GM19025 (cell line): ENCODE results near the gene MRPL28.
A peak's percentile ranks its signal among the peaks of the same experiment; 100 is the strongest.
"Not testable (repeated sequence)": the region's sequence is repeated elsewhere in the genome, so short reads cannot be mapped to it uniquely, and the experiment has no call there.

ENCODE experiments used
- ATAC-seq: cut with Tn5 transposase; IDR thresholded peaks from one replicate; pipeline ENCODE4 v1.9.1; 2021; ENCODE audit warnings: mild to moderate bottlenecking, low read depth, moderate library complexity; ENCODE audit not compliant: unreplicated experiment

The MRPL28 gene

DNA sequence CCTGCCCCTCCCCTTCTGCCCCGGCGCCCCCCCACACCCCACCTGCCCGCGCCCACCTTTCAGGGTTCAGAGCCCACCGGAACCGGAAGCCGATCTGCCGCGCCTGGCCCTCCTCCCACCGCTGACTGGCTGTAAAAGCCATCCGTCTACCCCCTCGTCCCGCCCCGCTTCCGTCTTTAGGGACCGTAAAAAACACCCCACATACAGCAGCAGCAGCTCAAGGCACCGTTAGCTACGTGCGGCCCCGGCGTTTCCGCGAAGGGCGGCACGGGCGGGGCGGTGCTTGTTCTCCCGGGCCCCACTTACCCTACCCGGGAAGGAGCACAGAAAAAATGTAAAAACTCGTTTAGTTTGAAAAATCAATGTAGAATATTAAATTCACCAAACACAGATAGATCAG lies at the start of gene MRPL28:
Gene MRPL28 (minus strand): TSS at position 96 of the 400 bp plus-strand sequence. CDS start 320 bp downstream, outside the sequence.
- ATAC-seq = peak; percentile 92

DNA sequence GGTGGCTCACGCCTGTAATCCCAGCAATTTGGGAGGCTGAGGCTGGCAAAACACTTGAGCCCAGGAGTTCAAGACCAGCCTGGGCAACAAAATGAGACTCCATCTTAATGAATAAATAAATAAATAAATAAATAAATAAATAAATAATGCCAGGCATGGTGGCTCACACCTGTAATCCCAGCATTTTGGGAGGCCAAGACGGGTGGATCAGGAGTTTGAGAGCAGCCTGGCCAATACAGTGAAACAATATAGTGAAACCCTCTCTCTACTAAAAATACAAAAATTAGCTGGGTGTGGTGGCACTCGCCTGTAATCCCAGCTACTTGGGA lies 44.8 kb upstream of the MRPL28 start:
- not testable (repeated sequence) for ATAC-seq

DNA sequence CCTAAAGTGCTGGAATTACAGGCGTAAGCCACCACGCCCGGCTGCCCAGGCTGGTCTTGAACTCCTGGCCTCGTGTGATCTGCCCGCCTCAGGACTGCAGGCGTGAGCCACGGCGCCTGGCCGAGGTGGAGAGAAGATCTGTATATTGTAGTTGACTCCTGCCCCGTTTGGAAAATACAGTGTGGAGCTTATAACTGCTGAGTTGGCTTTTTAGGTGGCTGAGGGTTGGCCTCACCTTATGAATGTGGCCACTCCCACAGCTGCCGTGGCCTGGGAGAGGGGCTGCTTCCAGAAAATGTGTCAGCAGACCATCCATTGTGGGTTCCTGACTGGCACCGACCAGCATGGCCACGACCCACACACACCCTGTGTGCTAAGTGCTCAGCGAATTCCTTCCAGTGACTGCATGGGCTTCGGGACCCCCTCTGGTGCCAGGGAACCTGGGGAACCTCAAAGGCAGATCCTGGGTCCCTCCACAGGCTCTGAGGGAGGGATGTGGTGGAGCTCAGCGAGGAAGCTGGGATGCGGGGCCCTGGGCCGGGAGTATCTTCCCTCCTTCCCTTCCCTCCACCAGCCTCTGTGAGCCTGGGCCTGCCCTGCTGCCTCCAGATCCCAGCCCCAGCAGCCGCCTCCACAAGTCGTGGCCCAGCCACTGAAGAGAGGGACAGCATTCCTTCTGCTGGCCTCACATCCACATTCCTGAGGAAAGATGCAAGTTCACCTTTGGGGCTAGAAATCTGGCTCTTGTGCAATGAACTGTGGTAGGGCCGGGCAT lies 44.2 kb upstream of the MRPL28 start:
- no peak for ATAC-seq

DNA sequence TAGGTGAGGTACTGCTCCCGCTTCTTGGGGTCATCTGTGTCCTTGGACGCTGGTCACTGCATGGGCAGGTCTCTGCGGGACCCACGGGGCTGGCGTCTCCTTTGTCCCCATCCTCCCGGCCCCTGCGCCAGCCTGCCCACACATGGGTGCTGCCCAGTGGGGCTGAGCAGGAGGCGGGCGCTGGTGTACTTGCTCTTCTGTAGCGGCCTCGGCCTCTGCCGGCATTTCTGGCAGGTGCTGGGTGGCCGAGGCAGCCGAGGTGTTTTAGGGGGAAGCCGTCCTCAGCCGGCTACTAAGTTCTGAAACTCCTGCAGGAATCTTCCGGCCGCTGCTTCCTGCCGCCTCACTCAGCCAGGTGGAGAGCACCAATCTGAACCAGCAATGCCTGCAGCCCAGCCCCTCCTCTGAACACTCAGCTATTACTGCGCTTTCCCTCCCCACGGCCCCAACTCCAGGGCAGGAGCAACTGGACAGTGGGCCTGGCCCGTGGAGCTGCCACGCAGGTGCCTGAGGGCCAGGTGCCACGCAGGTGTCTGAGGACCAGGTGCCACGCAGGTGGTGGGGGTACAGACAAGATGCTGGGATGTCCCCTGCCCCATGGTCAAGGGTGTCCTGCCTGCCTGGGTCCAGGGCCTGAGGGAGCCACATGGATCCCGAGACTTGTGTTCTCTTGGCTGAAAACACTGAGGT lies 41.4 kb upstream of the MRPL28 start:
- no peak for ATAC-seq

DNA sequence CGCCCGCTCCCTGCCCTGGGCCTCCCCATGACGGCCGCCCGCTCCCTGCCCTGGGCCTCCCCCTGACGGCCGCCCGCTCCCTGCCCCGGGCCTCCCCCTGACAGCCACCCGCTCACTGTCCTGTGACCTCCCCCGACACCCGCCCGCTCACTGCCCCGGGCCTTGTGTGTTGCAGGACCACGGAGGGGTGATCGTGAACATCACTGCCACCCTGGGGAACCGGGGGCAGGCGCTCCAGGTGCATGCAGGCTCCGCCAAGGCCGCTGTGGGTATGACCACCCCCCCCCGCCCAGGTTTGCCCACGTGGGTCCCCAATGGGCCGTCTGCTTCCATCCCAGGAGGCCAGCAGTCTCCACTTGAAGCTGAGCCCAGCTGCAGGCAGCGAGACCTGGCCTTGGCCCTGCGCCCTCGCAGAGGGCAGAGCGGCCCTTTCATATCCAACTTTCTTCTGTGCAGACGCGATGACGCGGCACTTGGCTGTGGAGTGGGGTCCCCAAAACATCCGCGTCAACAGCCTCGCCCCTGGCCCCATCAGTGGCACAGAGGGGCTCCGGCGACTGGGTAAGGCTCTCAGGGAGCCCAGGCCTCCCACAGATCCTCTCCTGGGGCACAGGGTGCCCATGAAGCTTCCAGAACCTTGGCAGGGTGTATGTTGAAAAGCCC lies 40.3 kb upstream of the MRPL28 start:
- no peak for ATAC-seq

DNA sequence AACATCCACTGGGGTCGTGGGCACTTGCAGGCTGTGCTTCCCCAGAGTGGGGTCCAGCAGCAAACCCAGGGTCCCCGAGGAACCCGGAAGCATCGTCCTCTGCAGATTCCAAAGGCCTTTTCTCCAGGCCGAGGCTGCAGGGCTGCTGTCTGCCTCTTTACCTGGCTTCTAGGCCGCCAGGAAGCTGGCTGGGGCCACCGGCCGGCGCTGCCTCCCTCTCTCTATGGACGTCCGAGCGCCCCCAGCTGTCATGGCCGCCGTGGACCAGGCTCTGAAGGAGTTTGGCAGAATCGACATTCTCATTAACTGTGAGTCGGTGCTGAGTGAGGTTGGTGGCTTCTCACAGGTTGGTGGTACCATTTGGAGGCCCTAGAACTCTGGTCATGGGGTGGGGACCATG lies 36.9 kb upstream of the MRPL28 start:
- ATAC-seq = no peak

DNA sequence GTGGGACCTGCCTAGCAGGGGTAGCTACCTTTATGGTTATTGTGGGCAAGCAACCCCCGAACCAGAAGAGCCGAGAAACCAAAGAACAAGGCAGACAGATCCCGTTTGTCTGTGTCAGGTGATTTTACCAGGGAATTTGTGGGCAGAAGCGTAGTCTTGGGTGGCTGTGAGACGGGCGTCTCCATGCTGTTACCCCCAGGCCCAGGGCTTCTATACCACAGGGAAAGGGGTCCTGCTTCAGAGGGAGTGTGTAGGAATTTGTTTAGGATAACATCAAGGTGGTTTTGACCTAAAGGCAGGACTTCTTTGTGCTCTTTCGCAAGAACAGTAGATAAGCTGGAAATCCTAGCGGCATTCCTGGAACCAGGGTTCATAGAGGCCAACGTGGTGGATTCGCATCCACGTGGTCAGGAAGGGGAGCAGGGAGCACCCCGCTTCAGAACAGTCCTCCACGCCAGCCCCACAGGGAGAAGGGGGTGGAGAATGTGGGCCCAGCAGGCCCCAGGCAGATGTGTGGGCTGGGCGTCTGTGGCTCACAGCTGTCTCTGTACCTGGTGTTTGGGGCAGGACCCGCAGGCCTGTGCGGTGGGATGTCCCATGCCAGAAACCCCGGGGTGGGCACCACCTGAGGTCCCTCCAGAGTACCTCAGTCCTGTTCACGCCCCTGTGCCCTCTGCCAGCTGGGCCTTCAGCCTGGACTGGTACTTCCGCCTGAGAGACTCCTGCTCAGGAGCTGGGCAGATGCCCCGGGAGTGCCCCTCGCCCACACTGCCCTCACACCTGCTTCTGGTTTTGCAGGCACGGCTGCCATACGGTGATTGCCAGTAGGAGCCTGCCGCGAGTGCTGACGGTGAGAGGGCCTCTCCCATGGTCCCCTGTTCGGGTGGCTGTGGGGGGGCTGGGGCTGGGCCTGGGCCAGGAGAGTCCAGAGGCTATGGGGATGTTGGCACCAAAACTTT lies 35.5 kb upstream of the MRPL28 start:
- ATAC-seq = no peak

DNA sequence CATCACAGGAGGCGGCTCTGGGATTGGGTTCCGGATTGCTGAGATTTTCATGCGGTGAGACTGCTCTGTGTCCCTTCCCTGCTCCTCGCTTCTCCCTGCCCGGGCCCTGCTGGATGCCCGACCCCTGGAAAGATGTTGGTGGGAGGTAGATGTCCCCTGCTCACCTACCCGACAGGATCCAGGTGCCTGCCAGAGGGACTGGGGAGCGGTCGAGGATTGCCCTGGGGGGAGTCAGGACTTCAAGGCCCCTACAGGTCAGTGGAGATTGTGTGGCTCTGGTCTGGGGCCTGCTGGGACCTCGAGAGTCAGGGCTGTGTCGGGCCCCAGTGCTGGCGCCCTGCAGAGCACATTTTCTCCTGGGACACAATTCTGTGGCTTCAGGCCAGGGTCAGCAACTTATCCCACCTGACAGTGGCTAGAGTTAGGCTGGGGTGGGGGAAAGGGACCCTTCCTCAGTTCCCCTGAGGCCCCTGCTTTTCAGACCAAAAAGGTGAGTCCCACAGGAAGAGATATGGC lies 34.7 kb upstream of the MRPL28 start:
- ATAC-seq = no peak

DNA sequence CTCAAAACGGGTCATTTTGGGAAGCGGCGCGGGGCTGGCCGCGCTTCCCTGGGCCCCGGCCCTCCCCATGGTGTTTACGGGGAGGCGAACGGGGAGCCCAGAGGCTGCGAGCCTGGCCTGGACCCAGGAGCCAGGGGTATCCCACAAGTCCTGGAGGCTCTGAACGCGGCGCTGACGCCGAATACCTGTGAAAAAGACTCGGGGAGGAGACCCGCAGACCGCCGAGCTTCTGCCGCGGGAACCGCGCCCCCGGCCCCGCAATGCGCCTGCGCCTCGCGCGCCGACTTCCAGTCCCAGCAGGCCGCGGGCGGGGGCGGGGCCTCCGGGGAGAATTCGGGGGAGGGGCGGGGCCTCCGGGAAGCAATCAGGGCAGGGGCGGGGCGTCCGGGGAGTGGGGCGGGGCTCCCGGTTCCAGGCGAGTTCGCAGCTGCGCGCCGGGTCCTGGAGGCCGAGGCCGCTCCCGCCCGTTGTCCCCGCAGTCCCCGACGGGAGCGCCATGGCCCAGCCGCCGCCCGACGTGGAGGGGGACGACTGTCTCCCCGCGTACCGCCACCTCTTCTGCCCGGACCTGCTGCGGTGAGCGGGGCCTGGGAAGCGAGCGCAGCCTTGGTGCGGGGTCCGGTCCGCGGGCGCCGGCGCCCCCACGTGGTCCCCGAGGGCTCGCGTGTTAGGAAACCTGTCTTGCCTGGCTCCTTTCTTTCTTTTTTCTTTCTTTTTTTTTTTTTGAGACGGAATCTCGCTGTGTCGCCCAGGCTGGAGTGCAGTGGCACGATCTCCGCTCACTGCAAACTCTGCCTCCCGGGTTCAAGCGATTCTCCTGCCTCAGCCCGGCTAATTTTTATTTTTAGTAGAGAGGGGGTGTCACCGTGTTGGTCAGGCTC lies 31.4 kb upstream of the MRPL28 start, which contains the start of gene DECR2:
Gene DECR2 (plus strand): TSS at position 418 of the 881 bp plus-strand sequence. CDS start 79 bp downstream, at position 497.
- peak; percentile 56 for ATAC-seq

DNA sequence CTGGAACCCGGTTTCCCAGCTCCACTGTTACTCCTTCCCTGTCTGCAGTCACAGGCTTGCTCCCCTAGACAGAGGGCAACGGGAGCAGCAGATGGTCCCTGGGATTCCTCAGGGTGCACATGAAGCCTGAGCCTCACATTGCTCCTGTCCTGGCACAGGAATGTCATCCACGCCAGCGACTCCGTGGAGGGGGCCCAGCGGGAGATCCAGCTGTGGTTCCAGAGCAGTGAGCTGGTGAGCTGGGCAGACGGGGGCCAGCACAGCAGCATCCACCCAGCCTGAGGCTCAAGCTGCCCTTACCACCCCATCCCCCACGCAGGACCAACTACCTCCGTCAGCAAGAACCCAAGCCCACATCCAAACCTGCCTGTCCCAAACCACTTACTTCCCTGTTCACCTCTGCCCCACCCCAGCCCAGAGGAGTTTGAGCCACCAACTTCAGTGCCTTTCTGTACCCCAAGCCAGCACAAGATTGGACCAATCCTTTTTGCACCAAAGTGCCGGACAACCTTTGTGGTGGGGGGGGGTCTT lies 29.8 kb upstream of the MRPL28 start:
- no peak for ATAC-seq

DNA sequence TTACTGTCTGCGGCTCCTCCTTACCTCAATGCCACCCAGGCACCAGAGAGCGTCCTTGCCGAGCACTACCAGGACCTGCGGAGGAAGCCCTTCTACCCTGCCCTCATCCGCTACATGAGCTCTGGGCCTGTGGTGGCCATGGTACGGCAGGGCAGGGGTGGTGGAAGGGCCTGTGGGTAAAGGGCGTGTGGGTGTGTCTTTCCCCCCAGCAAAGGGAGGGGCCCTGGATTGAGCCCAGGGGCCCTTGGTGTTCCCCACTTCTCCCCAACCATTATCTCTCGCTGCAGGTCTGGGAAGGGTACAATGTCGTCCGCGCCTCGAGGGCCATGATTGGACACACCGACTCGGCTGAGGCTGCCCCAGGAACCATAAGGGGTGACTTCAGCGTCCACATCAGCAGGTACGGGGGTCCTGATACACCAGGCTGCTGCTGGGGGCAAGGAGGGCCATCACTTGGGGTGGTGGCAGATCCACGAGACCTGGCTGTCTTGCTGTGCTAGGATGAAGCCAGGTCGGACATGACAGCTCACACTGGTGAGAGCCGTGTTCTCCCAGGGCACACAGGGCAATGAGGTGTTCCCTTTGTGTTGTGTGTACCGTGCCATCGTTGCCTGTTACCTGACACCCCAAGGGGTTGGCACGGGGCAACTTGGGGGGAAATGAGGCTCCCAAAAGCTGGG lies 29.1 kb upstream of the MRPL28 start:
- ATAC-seq = no peak

DNA sequence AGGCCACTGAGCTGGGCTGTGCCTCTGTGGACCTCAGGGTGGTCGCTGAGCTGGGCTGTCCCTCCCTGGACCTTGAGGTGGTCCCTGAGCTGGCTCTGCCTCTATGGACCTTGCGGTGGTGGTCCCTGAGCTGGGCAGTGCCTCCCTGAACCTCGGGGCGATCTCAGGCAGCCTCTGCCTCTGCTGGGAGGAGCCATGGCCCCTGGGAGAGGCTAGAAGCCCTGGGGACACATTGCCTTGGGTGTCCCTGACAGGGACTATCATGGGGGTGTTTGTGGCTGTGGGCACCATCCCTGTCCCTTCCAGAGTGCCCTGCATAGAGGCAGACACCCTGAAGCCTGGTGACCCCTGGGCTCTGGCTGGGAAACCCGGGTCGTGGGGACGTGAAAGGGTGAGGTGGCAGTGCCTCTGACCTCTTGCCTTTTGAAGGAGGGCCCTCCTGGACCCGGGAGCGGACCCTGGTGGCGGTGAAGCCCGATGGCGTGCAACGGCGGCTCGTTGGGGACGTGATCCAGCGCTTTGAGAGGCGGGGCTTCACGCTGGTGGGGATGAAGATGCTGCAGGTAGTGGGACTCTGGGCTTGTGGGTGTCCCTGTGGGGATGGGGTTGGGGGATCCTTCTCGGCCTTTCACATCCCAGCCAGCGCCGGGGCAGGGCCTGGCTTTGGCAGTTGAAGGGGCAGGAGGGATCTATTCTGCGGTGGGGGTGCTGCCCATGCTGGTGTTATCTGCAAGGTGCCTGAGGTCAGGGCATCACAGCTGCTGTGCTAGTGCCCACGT lies 28.4 kb upstream of the MRPL28 start:
- no peak for ATAC-seq

DNA sequence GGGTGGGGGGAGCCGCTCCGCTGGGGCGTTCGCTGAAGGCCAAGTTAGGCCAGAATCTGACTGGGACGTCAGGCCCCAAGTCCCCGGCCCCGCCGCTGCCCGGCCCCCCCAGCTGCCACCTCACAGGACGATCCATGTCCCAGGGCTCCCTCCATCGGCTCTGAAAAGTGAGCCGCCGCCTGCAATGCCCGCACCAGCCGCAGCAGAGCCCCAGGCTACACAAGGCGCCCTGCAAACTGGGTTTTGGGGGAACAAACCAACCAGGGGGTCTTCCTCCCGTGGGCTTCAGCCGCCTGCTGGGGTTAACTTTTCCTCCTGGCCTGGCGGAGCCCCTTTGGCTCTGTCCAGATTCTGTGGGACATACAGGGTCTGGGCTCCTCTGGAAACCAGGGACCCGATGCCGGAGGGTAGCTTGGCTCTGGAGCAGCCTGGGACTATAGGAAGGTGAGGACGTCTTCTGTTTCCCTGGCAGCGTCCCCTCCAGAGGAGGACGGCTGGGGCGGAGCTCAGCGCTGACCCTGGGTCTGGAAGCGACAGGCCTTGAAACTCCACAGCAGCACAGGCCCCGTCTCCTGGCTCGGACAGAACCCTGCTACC lies 27.5 kb upstream of the MRPL28 start:
- no peak for ATAC-seq

DNA sequence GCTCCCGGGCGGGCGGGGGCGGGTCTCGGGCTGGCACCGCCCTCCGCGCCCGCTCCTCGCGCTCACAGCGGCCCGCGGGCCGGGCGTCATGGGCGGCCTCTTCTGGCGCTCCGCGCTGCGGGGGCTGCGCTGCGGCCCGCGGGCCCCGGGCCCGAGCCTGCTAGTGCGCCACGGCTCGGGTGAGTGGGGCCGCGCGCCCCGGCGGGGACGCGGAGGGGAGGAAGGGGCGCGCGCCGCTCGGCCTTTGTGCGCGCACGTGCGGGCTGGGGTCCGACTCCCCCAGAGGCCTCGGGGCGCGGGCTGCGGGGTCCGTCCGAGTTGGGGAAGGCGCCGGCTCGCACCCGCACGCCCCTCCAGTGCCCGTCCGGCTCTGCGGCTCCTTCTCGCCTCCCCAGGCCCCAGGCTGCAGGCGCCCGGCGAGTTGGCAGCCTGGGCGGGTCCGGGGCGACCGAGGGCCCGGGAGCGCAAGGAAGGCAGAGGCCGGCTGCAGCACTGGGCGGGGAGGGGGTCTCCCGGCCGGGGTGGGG lies 26.9 kb upstream of the MRPL28 start, which contains the start of gene NME4:
Gene NME4 (plus strand): TSS at position 65 of the 527 bp plus-strand sequence. CDS start 24 bp downstream, at position 89.
- no peak for ATAC-seq

DNA sequence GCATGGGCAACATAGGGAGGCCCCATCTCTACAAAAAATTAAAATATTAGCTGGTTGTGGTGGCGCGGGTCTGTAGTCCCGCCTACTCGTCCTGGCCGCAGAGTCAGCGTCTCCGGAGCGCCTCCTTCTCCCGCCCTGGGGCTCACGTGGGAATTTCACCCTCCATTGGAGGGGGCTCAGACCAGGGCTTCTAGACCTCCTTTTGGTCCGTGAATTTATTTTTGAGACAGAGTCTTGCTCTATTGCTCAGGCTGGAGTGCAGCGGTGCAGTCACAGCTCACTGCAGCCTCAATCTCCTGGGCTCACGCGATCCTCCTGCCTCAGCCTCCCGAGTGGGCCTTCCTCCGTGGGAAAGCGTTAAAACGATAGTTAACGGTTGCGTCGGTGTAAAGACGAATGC lies 26.3 kb upstream of the MRPL28 start:
- no peak for ATAC-seq

DNA sequence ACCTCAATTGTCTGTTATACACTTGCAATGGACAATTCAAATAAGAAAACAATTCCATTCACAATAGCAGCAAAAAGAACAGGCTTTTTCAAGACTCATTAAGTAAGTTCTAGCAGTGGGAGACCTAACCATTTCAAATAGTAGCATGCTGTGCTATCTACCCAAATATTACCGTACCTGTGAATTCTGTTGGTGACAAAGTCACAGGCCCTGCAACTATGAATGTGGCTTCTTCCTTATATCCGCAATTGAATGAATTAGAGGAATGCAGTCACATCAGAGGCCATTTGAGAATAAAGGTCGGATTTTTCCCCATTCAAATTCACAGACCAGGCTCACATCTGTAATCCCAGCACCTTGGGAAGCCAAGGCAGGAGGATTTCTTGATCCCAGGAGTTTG lies 25.9 kb upstream of the MRPL28 start:
- no peak for ATAC-seq
